Tibial nerve (tissue), 4 donors: ENCODE measurements around the gene CEP164.

Experiments
- EP300 ChIP-seq, 2 donors: sonication (generic); formaldehyde crosslinking; IDR thresholded peaks; one replicate each; pipeline ENCODE4 v1.6.1; 2017; ENCODE audit warnings: antibody characterized with exemption in 2 of 2, mild to moderate bottlenecking in 1 of 2
- POLR2A ChIP-seq, 2 donors: fragments of 450-650 bp; IDR thresholded peaks; one replicate each; pipeline ENCODE4 v1.6.1; 2017; ENCODE audit warnings: antibody characterized with exemption in 2 of 2, mild to moderate bottlenecking in 2 of 2, moderate library complexity in 2 of 2
- TF ChIP-seq, protein P1 (sequence below), 5 experiments: fragments of 200-600 bp in 3 of 5; fragments of 450-650 bp in 2 of 5; sonication (generic) in 3 of 5; IDR thresholded peaks; one replicate each; pipeline ENCODE4 v1.5.1; 2016 to 2019; ENCODE audit warnings: antibody characterized with exemption in 5 of 5, mild to moderate bottlenecking in 3 of 5, moderate library complexity in 2 of 5

DNA sequence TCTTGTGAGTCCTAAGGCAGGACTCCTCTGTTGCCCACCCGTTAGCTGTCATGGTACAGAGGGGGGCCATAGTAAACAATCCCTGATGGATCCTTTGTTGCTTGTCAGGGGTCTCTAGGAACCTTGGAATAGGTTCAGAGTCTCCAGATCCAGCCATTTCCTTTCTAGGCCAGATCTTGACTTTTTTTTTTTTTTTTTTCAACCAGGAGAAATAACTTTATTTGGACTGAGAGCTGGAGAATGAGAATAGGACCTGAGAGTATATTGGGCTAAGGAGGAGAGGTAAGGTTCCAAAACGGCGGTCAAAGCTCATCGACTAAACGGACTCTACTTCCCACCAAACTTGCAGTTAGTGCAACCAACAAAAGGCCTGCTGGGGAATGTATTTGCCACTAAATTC, 7.7 kb downstream of the CEP164 start:
- TF ChIP-seq POLR2A (IDR thresholded peaks at IDR 0.05): no peak
- TF ChIP-seq, protein P1, sequence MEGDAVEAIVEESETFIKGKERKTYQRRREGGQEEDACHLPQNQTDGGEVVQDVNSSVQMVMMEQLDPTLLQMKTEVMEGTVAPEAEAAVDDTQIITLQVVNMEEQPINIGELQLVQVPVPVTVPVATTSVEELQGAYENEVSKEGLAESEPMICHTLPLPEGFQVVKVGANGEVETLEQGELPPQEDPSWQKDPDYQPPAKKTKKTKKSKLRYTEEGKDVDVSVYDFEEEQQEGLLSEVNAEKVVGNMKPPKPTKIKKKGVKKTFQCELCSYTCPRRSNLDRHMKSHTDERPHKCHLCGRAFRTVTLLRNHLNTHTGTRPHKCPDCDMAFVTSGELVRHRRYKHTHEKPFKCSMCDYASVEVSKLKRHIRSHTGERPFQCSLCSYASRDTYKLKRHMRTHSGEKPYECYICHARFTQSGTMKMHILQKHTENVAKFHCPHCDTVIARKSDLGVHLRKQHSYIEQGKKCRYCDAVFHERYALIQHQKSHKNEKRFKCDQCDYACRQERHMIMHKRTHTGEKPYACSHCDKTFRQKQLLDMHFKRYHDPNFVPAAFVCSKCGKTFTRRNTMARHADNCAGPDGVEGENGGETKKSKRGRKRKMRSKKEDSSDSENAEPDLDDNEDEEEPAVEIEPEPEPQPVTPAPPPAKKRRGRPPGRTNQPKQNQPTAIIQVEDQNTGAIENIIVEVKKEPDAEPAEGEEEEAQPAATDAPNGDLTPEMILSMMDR (IDR thresholded peaks at IDR 0.05): no peak
- no peak for TF ChIP-seq EP300 (IDR thresholded peaks at IDR 0.05)
